ENCODE measurements around the gene PCNX2. TPM values are rescaled to one million over a fixed set of nuclear protein-coding genes. Genes with fewer than 3 reads are reported as not detected.
"Not testable (repeated sequence)": the region's sequence is repeated elsewhere in the genome, so short reads cannot be mapped to it uniquely, and the experiment has no call there.

PCNX2 gene
- polyA plus RNA-seq, 4 donors, result 10.3 to 13.1 (median 12.5) TPM

- no peak for DNase-seq (ENCODE audit: low read depth in 4 of 4, low spot score in 3 of 4)
Observed at GRCh38 chr1:233112186-233113008, 183.1 kb downstream of the PCNX2 start.

GRCh38 chr1:233111731-233112130, 183.8 kb downstream of the PCNX2 start:
- DNase-seq (ENCODE audit: low read depth in 4 of 4, low spot score in 3 of 4), result no peak

GRCh38 chr1:233109096-233109495, 186.4 kb downstream of the PCNX2 start:
- DNase-seq (ENCODE audit: low read depth in 4 of 4, low spot score in 3 of 4), result no peak

- DNase-seq (ENCODE audit: low read depth in 4 of 4, low spot score in 3 of 4), result not testable (repeated sequence)
Observed at GRCh38 chr1:233107716-233108130, 187.8 kb downstream of the PCNX2 start.

- no peak for DNase-seq (ENCODE audit: low read depth in 4 of 4, low spot score in 3 of 4)
Observed at GRCh38 chr1:233107130-233107660, 188.3 kb downstream of the PCNX2 start.

GRCh38 chr1:233105225-233105624, 190.3 kb downstream of the PCNX2 start:
- DNase-seq (ENCODE audit: low read depth in 4 of 4, low spot score in 3 of 4), result no peak

GRCh38 chr1:233102341-233102740, 193.2 kb downstream of the PCNX2 start:
- no peak for DNase-seq (ENCODE audit: low read depth in 4 of 4, low spot score in 3 of 4)

GRCh38 chr1:233097959-233098580, 197.5 kb downstream of the PCNX2 start:
- DNase-seq (ENCODE audit: low read depth in 4 of 4, low spot score in 3 of 4), result no peak

- no peak for DNase-seq (ENCODE audit: low read depth in 4 of 4, low spot score in 3 of 4)
Observed at GRCh38 chr1:233097546-233097945, 198.0 kb downstream of the PCNX2 start.

- no peak for DNase-seq (ENCODE audit: low read depth in 4 of 4, low spot score in 3 of 4)
Observed at GRCh38 chr1:233094691-233095090, 200.8 kb downstream of the PCNX2 start.

GRCh38 chr1:233094269-233094668, 201.3 kb downstream of the PCNX2 start:
- no peak for DNase-seq (ENCODE audit: low read depth in 4 of 4, low spot score in 3 of 4)

GRCh38 chr1:233090746-233091494, 204.6 kb downstream of the PCNX2 start:
- no peak for DNase-seq (ENCODE audit: low read depth in 4 of 4, low spot score in 3 of 4)

- no peak for DNase-seq (ENCODE audit: low read depth in 4 of 4, low spot score in 3 of 4)
Observed at GRCh38 chr1:233089251-233089650, 206.3 kb downstream of the PCNX2 start.

GRCh38 chr1:233088613-233089012, 206.9 kb downstream of the PCNX2 start:
- DNase-seq (ENCODE audit: low read depth in 4 of 4, low spot score in 3 of 4), result no peak

GRCh38 chr1:233086961-233087881, 208.3 kb downstream of the PCNX2 start:
- no peak for DNase-seq (ENCODE audit: low read depth in 4 of 4, low spot score in 3 of 4)

- DNase-seq (ENCODE audit: low read depth in 4 of 4, low spot score in 3 of 4), result no peak
Observed at GRCh38 chr1:233085566-233085965, 210.0 kb downstream of the PCNX2 start.

GRCh38 chr1:233082778-233083550, 212.6 kb downstream of the PCNX2 start:
- DNase-seq (ENCODE audit: low read depth in 4 of 4, low spot score in 3 of 4), result no peak

GRCh38 chr1:233081735-233082134, 213.8 kb downstream of the PCNX2 start:
- DNase-seq (ENCODE audit: low read depth in 4 of 4, low spot score in 3 of 4), result no peak

- DNase-seq (ENCODE audit: low read depth in 4 of 4, low spot score in 3 of 4), result not testable (repeated sequence)
Observed at GRCh38 chr1:233080827-233081226, 214.7 kb downstream of the PCNX2 start.
